GM18909 (cell line): ENCODE data around the gene PPIL4.

Source experiments
- ATAC-seq: cut with Tn5 transposase; IDR thresholded peaks from one replicate; pipeline ENCODE4 v1.9.1; 2021; ENCODE audit warnings: mild to moderate bottlenecking; ENCODE audit not compliant: unreplicated experiment, poor library complexity

Gene PPIL4

GRCh38 chr6:149484733-149485700, 60.8 kb downstream of the PPIL4 start, which contains the start of gene ZC3H12D:
Gene ZC3H12D, minus strand, starts transcription at chr6:149485014. Its CDS starts 10,471 bp downstream, at chr6:149474543.
- ATAC-seq = peak; percentile 57

DNA sequence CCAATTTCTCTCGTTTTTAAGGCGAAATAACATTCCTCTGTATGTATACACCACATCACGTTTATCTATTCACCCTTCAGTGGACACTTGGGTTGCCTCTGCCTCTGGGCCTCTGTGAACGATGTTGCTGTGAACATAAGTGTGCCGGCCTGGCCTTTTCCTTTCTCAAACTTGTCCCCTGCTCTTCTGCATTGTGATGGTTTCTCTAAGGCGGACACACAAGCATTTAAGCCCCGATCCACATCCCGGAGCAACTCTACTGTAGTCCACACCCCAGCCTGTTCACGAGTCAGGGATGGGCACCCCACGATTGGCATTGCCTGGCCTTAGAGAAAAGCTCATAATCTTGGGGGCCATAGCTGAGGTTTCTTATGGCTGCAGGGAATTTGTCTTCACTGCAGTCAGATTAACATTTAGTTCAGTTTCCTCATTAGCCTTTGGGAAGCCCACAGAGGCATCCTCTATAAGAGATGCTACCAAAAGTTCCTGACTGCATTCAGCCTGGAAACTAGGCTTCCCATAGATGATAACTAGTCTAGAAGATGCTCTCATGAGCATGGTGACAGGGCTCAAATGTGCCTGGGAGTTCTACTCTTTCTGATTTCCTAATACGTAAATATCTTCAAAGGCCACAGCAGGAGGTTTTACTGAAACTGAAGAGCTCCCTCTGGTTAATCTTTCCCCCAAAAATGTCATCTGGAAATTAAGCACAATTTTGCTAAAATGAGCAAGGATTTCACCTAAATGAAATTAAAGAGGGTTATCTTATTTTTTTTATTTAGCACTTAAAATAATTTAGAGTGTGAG, 61.8 kb downstream of the PPIL4 start:
- no peak for ATAC-seq

- ATAC-seq = no peak
Observed at GRCh38 chr6:149483334-149483725, 62.5 kb downstream of the PPIL4 start.

DNA sequence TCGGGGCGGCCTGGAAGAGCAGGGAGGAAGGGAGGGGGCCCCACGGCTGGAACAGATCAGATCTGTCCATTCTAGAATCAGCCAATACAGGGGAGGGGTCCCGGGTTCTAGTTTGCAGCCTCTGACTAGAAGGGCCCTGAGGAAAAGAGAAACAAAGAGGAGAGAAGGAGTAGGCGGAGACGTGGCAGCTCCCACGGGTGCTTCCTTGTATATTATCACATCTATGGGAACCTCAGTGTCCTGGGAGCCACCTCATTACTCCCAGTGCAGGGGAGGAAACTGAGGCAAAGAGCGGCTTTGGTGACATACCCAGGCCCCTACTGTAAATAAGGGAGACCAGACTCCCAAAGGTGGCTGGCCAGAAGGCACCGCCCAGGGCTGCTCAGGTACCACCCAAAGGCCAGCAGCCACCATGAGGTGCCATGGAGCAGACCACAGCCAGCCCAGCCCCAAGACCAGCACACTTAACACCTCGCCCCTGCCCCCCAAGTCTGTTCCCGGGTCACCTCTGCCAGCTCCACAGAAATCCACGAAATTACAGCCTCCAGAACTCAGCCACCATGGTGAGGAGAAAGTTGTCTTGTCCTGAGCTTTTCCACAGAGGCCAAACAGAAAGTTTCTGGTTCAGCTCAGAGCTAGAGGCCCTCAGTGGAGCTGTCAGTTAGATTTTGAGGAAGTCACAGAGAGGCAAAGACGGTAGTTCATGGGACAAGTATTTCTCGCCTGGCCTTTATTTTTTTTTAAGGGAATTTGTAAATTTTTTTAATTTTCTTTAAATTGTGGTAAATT, 63.1 kb downstream of the PPIL4 start:
- ATAC-seq = no peak

GRCh38 chr6:149480502-149481280, 65.2 kb downstream of the PPIL4 start:
- no peak for ATAC-seq

- no peak for ATAC-seq
Observed at GRCh38 chr6:149478631-149479314, 67.1 kb downstream of the PPIL4 start.

DNA sequence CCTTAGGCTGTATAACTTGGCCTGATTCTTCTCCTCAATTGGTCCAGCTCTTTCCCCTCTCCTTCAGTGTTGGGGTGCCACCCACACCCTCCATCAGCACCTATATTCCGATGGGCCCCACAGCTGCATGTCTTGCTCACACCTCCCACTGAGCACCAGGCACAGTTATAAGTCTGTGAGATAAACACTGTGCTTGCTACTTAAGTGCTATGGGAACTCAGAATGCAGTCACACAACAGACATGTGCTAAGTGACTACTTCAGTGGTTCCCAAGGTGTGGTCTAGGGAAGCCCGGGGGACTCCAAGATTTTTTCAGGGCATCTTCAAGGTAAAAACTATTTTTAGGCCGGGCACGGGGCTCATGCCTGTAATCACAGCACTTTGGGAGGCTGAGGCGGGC, 68.3 kb downstream of the PPIL4 start:
- no peak for ATAC-seq

DNA sequence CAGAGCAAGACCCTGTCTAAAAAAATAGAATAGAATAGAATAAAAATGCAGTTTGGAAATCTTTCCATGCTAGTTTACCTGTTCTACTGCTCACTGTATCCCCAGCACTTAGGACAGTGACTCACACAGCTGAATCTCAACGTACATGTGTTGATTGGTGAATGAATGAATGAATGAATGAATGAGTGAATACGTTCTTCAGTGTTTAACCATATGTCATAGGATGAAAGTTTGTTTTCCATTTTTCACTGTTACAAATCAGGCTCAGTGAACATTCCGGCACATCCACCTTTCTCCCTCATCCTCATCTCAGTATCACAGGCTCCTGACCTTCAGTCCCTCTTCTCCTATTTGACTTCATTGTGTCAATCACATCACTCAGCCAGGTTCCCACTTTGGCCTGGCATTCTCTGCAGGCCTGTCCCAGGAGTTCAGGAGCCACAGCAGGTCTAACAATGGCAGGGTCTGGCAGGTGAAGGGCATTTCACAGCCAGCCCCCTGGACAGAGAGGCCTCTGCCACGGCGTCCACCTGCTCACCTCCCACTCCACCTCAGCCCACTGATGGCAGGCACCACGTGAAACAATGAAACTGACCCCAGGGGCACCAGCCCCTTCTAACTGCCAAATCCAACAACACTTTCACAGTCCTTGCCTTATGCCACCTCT, 68.9 kb downstream of the PPIL4 start:
- no peak for ATAC-seq

GRCh38 chr6:149474108-149474935, 71.5 kb downstream of the PPIL4 start:
- peak; percentile 52 for ATAC-seq

- ATAC-seq = no peak
Observed at GRCh38 chr6:149473080-149474052, 72.5 kb downstream of the PPIL4 start.

- no peak for ATAC-seq
Observed at GRCh38 chr6:149472241-149472640, 73.6 kb downstream of the PPIL4 start.

GRCh38 chr6:149471801-149472200, 74.0 kb downstream of the PPIL4 start:
- ATAC-seq = peak; percentile 40

DNA sequence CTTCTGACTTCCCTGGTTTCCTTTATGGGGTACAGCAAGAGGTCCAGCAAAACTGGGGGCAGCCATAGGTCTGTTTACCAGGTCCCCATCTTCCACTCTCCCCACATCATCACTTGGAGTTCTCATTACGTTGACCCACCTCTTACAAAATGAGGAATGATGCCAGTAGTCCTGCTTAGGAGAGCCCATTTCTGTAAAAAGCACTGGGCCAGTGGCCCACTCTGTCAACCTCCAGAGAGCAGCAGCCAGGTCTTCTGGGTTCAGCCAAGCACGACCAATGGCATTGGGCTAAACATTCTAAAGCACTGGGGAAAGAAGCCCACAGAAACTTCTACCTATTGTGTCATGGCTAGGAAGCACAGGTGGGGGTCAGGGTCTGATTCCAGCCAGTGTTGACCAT, 74.9 kb downstream of the PPIL4 start:
- ATAC-seq = no peak

DNA sequence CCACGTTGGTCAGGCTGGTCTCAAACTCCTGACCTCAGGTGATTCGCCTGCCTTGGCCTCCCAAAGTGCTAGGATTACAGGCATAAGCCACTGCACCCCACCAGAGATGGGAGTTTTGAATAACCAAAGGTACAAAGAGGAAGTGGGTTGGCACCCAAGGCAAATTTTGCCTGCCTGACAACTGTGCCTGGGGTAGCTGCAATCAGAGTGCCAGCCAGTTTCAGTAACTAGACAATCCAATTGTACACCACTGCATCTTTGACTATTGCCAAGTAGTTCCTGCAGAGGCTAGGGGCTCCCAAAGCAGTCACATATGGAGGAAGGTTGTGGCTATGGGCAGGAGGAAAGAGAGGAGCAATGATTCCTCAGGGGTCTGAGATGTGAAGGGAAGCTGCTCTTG, 77.7 kb downstream of the PPIL4 start:
- ATAC-seq = peak; percentile 25

GRCh38 chr6:149467265-149467664, 78.6 kb downstream of the PPIL4 start:
- no peak for ATAC-seq

DNA sequence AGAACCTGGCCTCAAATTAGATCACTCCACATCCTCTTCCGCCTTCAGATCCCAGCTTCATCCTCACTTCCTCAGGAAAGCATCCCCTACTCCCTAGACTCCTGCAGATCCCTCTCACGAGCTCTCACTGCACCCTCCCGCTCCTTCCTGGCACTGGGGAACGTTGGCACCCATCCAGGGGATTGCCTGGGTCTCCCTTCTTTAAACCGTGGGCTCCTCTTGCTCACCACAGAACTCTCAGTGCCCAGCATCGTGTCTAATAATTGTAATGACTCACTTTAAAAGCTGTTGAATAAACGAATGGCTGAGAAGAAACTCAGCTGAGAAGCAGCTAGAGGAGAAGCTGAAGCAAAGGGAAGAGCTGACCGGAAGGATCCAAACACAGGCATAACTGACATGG, 81.4 kb downstream of the PPIL4 start:
- no peak for ATAC-seq

- ATAC-seq = no peak
Observed at GRCh38 chr6:149463781-149464180, 82.1 kb downstream of the PPIL4 start.
